OCI-M2 (cell line): ENCODE data around the gene VPS4A.
"Not testable (repeated sequence)": the region's sequence is repeated elsewhere in the genome, so short reads cannot be mapped to it uniquely, and the experiment has no call there.

Experiments
- DNase-seq: peaks from one replicate; lab custom pipeline; 2025; ENCODE audit not compliant: unreplicated experiment; lab: John Stamatoyannopoulos, UW

VPS4A gene

GRCh38 chr16:69326172-69326873, 15.2 kb downstream of the VPS4A start:
- DNase-seq: no peak

GRCh38 chr16:69327585-69328310, 16.6 kb downstream of the VPS4A start:
- no peak for DNase-seq

- no peak for DNase-seq
Observed at GRCh38 chr16:69328854-69329316, 17.7 kb downstream of the VPS4A start.

- no peak for DNase-seq
Observed at GRCh38 chr16:69329369-69330285, 18.5 kb downstream of the VPS4A start.

- DNase-seq: peak; percentile 41
Observed at GRCh38 chr16:69330286-69331109, 19.3 kb downstream of the VPS4A start, which contains the start of gene PDF. Gene PDF, minus strand, starts transcription at chr16:69330588. Its CDS starts 18 bp downstream, at chr16:69330570.

GRCh38 chr16:69334696-69335095, 23.5 kb downstream of the VPS4A start:
- DNase-seq: no peak

- DNase-seq: no peak
Observed at GRCh38 chr16:69338557-69339288, 27.6 kb downstream of the VPS4A start.

GRCh38 chr16:69339289-69340094, 28.3 kb downstream of the VPS4A start, which contains the start of the genes COG8 and NIP7:
Gene COG8, minus strand, starts transcription at chr16:69339564. Its CDS starts 12 bp downstream, at chr16:69339552.
Gene NIP7, plus strand, starts transcription at chr16:69339772. Its CDS starts 58 bp downstream, at chr16:69339830.
- DNase-seq: peak; percentile 73

GRCh38 chr16:69340095-69340644, 29.0 kb downstream of the VPS4A start:
- DNase-seq: no peak

- no peak for DNase-seq
Observed at GRCh38 chr16:69344171-69344570, 33.0 kb downstream of the VPS4A start.

- DNase-seq: no peak
Observed at GRCh38 chr16:69345923-69346322, 34.8 kb downstream of the VPS4A start.

- no peak for DNase-seq
Observed at GRCh38 chr16:69346683-69347082, 35.5 kb downstream of the VPS4A start.

GRCh38 chr16:69348222-69348621, 37.1 kb downstream of the VPS4A start:
- no peak for DNase-seq

GRCh38 chr16:69349536-69349935, 38.4 kb downstream of the VPS4A start:
- DNase-seq: no peak

GRCh38 chr16:69350536-69351133, 39.5 kb downstream of the VPS4A start:
- DNase-seq: no peak

- no peak for DNase-seq
Observed at GRCh38 chr16:69351309-69352027, 40.3 kb downstream of the VPS4A start, which contains the start of gene TMED6. Gene TMED6, minus strand, starts transcription at chr16:69351786. Its CDS starts 33 bp downstream, at chr16:69351753.

- not testable (repeated sequence) for DNase-seq
Observed at GRCh38 chr16:69360070-69360469, 48.9 kb downstream of the VPS4A start.
